Lung (tissue), 12 donors: Measurements from ENCODE around the gene SYNGR4. TPM values are rescaled to one million over a fixed set of nuclear protein-coding genes. Genes with fewer than 3 reads are reported as not detected.

Source experiments
- ATAC-seq: fragments of 200-7000 bp; cut with Tn5 transposase; one replicate; pipeline ENCODE4 v1.9.1; 2020; ENCODE audit warnings: moderate number of reproducible peaks; ENCODE audit not compliant: insufficient read depth, low FRiP score
- DNase-seq, 3 donors: peaks; one replicate each; pipeline ENCODE4 v3.0.0-alpha.2; 2013 to 2017
- H3K27ac ChIP-seq, 2 donors: one replicate each; pipeline ENCODE4 v1.5.1; 2013; ENCODE audit warnings: mild to moderate bottlenecking in 2 of 2, moderate library complexity in 2 of 2, control low read depth in 1 of 2, inconsistent platforms in 1 of 2, low read depth in 1 of 2, low read length in 1 of 2
- H3K27me3 ChIP-seq, 3 donors: one replicate each; pipeline ENCODE4 v1.5.1; 2013; ENCODE audit warnings: low read length in 2 of 3; ENCODE audit not compliant: control insufficient read depth in 3 of 3, insufficient read depth in 3 of 3
- H3K36me3 ChIP-seq, 4 donors: one replicate each; pipeline ENCODE4 v1.5.1; 2013; ENCODE audit warnings: low read length in 4 of 4, mild to moderate bottlenecking in 1 of 4, moderate library complexity in 1 of 4; ENCODE audit not compliant: control insufficient read depth in 4 of 4, insufficient read depth in 4 of 4
- H3K4me1 ChIP-seq, 5 donors: one replicate each; pipeline ENCODE4 v1.5.1; 2013; ENCODE audit warnings: low read length in 5 of 5, mild to moderate bottlenecking in 2 of 5, moderate library complexity in 1 of 5; ENCODE audit not compliant: control insufficient read depth in 5 of 5, insufficient read depth in 5 of 5
- H3K4me3 ChIP-seq: one replicate; pipeline ENCODE4 v1.5.1; 2013; ENCODE audit warnings: mild to moderate bottlenecking, control low read depth, moderate library complexity
- H3K9ac ChIP-seq, 2 donors: one replicate each; pipeline ENCODE4 v1.5.1; 2013; ENCODE audit warnings: low read length in 2 of 2, control low read depth in 1 of 2; ENCODE audit not compliant: insufficient read depth in 1 of 2
- H3K9me3 ChIP-seq, 4 donors: one replicate each; pipeline ENCODE4 v1.5.1; 2013; ENCODE audit warnings: low read length in 3 of 4, mild to moderate bottlenecking in 1 of 4, moderate library complexity in 1 of 4; ENCODE audit not compliant: control insufficient read depth in 4 of 4, insufficient read depth in 3 of 4
- CTCF ChIP-seq: IDR thresholded peaks from 2 replicates; pipeline ENCODE4 v1.5.1; 2012; ENCODE audit warnings: mild to moderate bottlenecking; ENCODE audit errors: control extremely low read depth, extremely low read depth
- WGBS, 2 donors: extraction: QIAGEN DNeasy Blood & Tissue Kit; methylation state at CpG; one replicate each; pipeline ENCODE4 v1.1.7; 2013; 5-methylcytosine and 5-hydroxymethylcytosine counted together
- polyA plus RNA-seq, 2 donors: library from polyadenylated mRNA; stranded (reverse); fragments of 200-250 nt; gene quantifications; one replicate each; pipeline ENCODE4 v1.2.1, GENCODE V29; 2013
- total RNA-seq, 2 donors: library from RNA; depleted of rRNA in 1 of 2; stranded (reverse); fragments of >200 nt in 1 of 2; gene quantifications; one replicate each; pipeline ENCODE4 v1.2.1, GENCODE V29; 2014 to 2021
- donor health status: control.
- donor health status: control.
- donor health status: Bipolar disorder and iron deficiency.
- donor health status: healthy.
- donor health status: DM: yes; HTN: yes; CAD: no.

Gene SYNGR4
- total and polyA plus RNA-seq, 4 donors: not detected

DNA sequence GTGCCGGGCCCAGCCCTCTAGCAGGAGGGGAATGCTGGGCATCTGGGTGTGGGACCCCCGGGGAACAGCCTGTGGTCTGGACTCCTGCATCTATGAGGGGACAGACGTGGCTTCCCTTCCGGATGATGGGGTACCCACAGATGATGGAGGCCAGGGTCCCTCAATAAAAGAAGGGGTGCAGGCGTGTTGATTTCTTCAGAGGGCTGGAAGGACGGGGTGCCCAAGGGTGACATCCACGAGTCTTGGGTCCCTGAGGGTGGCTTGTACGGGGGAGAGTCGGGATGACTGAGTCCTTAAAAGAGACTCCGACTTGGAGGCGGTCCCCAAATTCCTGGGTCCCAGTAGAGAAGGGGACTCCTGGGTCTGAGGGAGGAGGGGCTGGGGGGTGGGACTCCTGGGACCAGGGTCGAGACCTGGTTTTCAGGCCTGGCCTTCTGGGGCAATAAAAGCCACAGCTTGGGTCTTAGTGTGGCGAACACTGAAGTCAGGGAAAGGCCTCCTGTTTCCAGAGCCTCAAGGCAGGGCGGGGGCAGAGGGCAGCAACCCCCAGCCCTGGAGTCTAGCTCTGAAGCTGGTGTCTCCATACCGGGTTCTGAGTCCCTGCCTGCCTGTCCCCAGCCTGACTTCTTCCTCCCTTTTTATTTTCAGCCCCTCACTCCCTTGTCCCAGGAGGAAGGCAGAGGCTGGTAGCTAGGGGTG lies 28.8 kb downstream of the SYNGR4 start:
- Histone ChIP-seq H3K9me3 (peaks cover 0 to 2% (median 0%) of the 10 kb centered on the region in 4 donors), H3K27ac (no peak overlapping the region), H3K9ac (no peak overlapping the region), H3K4me1 (peaks cover 0 to 18% (median 7%) of the 10 kb centered on the region in 5 donors), H3K4me3 (no peak overlapping the region), H3K36me3 (peaks cover 0 to 12% (median 8%) of the 10 kb centered on the region in 4 donors), H3K27me3 (peaks cover 0 to 47% (median 35%) of the 10 kb centered on the region in 3 donors)
- WGBS, 2 donors: 85 to 90% methylated on average over 15 of the region's 15 CpGs
- no peak for TF ChIP-seq CTCF
- no peak for ATAC-seq
- DNase-seq: no peak

- TF ChIP-seq CTCF: no peak
- WGBS, 2 donors: 2% methylated on average over 37 to 40 of the region's 40 CpGs
- Histone ChIP-seq H3K9ac (no peak within 1 kb of the TSS), H3K36me3 (peaks cover 0 to 10% (median 5%) of the 10 kb centered on the region in 4 donors), H3K27me3 (peaks cover 0 to 49% (median 36%) of the 10 kb centered on the region in 3 donors), H3K4me1 (peaks cover 0 to 18% (median 9%) of the 10 kb centered on the region in 5 donors), H3K27ac (no peak within 1 kb of the TSS), H3K4me3 (no peak within 1 kb of the TSS), H3K9me3 (peaks cover 0 to 2% (median 0%) of the 10 kb centered on the region in 4 donors)
- ATAC-seq (no peak), DNase-seq (peak; percentile 52 to 56 (median 54))
Observed at GRCh38 chr19:48393559-48394330, 29.6 kb downstream of the SYNGR4 start, which contains the start of gene GRIN2D. GRIN2D (plus strand) TSS chr19:48393668; CDS start chr19:48398393, 4,725 bp downstream.

- Histone ChIP-seq H3K9me3 (peaks cover 0 to 2% (median 0%) of the 10 kb centered on the region in 4 donors), H3K9ac (no peak overlapping the region), H3K4me1 (peaks cover 0 to 18% (median 9%) of the 10 kb centered on the region in 5 donors), H3K27me3 (peaks cover 0 to 49% (median 36%) of the 10 kb centered on the region in 3 donors), H3K36me3 (peaks cover 0 to 4% (median under 1%) of the 10 kb centered on the region in 4 donors), H3K27ac (no peak overlapping the region), H3K4me3 (no peak overlapping the region)
- no peak for ATAC-seq
- no peak for DNase-seq
- WGBS, 2 donors: 4% methylated on average over 31 to 38 of the region's 38 CpGs
- TF ChIP-seq CTCF: no peak
Observed at GRCh38 chr19:48394331-48395169, 30.4 kb downstream of the SYNGR4 start.
